GM12878 (cell line): ENCODE data around the gene CRB2. TPM values are rescaled to one million over a fixed set of nuclear protein-coding genes. Genes with fewer than 3 reads are reported as not detected.

Experiments used
- ATAC-seq: fragments of 200-7000 bp; cut with Tn5 transposase; 3 replicates; pipeline ENCODE4 v1.9.1; 2020; ENCODE audit warnings: mild to moderate bottlenecking, moderate library complexity
- BruUV-seq: library from RNA; stranded (reverse); fragments of 400-500 nt; replicated peaks from 2 replicates; lab custom pipeline; 2021; lab: Mats Ljungman, UMichigan
- CTCF ChIA-PET: fragments of 300-600 bp; sonication (Branson Sonifier 250); formaldehyde crosslinking; extraction: SDS; loops from one replicate; lab custom pipeline; 2021; ENCODE audit warnings: inconsistent platforms; lab: Yijun Ruan, JAX
- POLR2A ChIA-PET: fragments of 350-600 bp; formaldehyde crosslinking; extraction: SDS; loops from one replicate; lab custom pipeline; 2021; ENCODE audit warnings: inconsistent platforms; lab: Charles Lee
- RAD21 ChIA-PET: fragments of 300-600 bp; sonication (Branson Sonifier 250); formaldehyde crosslinking; loops from one replicate; lab custom pipeline; 2023; ENCODE audit warnings: antibody characterized with exemption; ENCODE audit not compliant: unreplicated experiment; lab: Charles Lee
- SMC1A ChIA-PET: fragments of 300-600 bp; sonication (Branson Sonifier 250); formaldehyde crosslinking; loops from one replicate; lab custom pipeline; 2023; ENCODE audit not compliant: unreplicated experiment, uncharacterized antibody; lab: Charles Lee
- DNase-seq: peaks from one replicate; pipeline ENCODE4 v3.0.0-alpha.2; 2011; ENCODE audit warnings: low read depth, low spot score
- FAIRE-seq: peaks from 3 replicates; lab custom pipeline; 2011; peaks lifted over from hg19 to GRCh38; lab: Jason Lieb, UNC
- H2AFZ ChIP-seq: 2 replicates; pipeline ENCODE4 v1.6.0; 2011; ENCODE audit warnings: low read depth, low read length, control low read depth; ENCODE audit not compliant: control insufficient read depth
- H3K27ac ChIP-seq: 2 replicates; pipeline ENCODE4 v1.5.1; 2011; ENCODE audit warnings: control low read depth; ENCODE audit not compliant: control insufficient read depth, insufficient read depth
- H3K27me3 ChIP-seq, 2 experiments: replicated peaks in 1 of 2; 2 replicates each; pipeline versions ENCODE4 v1.6.0 to v1.6.1; 2011; ENCODE audit warnings: low read length in 1 of 2; ENCODE audit not compliant: control insufficient read depth in 2 of 2, insufficient read depth in 2 of 2
- H3K36me3 ChIP-seq, 2 experiments: 2 replicates each; pipeline ENCODE4 v1.5.1; 2011; ENCODE audit warnings: low read length in 1 of 2; ENCODE audit not compliant: control insufficient read depth in 2 of 2, insufficient read depth in 2 of 2
- H3K4me1 ChIP-seq: 2 replicates; pipeline ENCODE4 v1.6.1; 2011; ENCODE audit warnings: mild to moderate bottlenecking, low read length, moderate library complexity, mixed read lengths; ENCODE audit not compliant: control insufficient read depth, insufficient read depth
- H3K4me2 ChIP-seq: 2 replicates; pipeline ENCODE4 v1.6.0; 2011; ENCODE audit warnings: control low read depth; ENCODE audit not compliant: control insufficient read depth, insufficient read depth
- H3K4me3 ChIP-seq: fragments of 200-600 bp; sonication (generic); 2 replicates; pipeline ENCODE4 v1.5.1; 2016
- H3K79me2 ChIP-seq: 2 replicates; pipeline ENCODE4 v1.6.0; 2011; ENCODE audit warnings: low read length; ENCODE audit not compliant: control insufficient read depth, insufficient read depth
- H3K9ac ChIP-seq: 2 replicates; pipeline ENCODE4 v1.8.0; 2011; ENCODE audit warnings: low read length, control low read depth, mixed read lengths; ENCODE audit not compliant: control insufficient read depth, insufficient read depth
- H3K9me3 ChIP-seq: replicated peaks from 3 replicates; pipeline ENCODE4 v1.5.1; 2011; ENCODE audit warnings: mild to moderate bottlenecking, low read length; ENCODE audit not compliant: control insufficient read depth, insufficient read depth
- H4K20me1 ChIP-seq: 2 replicates; pipeline ENCODE4 v1.6.0; 2011; ENCODE audit not compliant: control insufficient read depth, insufficient read depth
- CBX3 ChIP-seq: fragments of 200-600 bp; sonication (generic); IDR thresholded peaks from 2 replicates; pipeline ENCODE4 v1.6.1; 2016; ENCODE audit warnings: low read depth, borderline replicate concordance
- CREM ChIP-seq: IDR thresholded peaks from 2 replicates; pipeline ENCODE4 v1.6.1; 2014; ENCODE audit warnings: antibody characterized with exemption, low read depth
- ETV6 ChIP-seq, 2 experiments: fragments of 450-650 bp in 1 of 2; IDR thresholded peaks in 1 of 2; conservative IDR thresholded peaks in 1 of 2; 2 replicates each; pipeline ENCODE4 v1.6.1; 2014; ENCODE audit warnings: antibody characterized with exemption in 1 of 2, borderline replicate concordance in 1 of 2, low read depth in 1 of 2, mild to moderate bottlenecking in 1 of 2, moderate library complexity in 1 of 2
- NFYB ChIP-seq: IDR thresholded peaks from 2 replicates; pipeline ENCODE4 v1.6.1; 2011; ENCODE audit warnings: low read depth, mild to moderate bottlenecking, low read length, improper control_type of control experiment, moderate library complexity; ENCODE audit not compliant: insufficient read depth
- WGBS: methylation state at CpG from one replicate; pipeline ENCODE4 v1.1.6; 2016; ENCODE audit warnings: low lambda C conversion rate; ENCODE audit not compliant: insufficient replicate concordance, insufficient coverage; ENCODE audit errors: missing lambda C conversion rate; 5-methylcytosine and 5-hydroxymethylcytosine counted together
- in situ Hi-C: fragments of 300-500 bp; cut with MboI; formaldehyde crosslinking; loops from 9 replicates; pipeline ENCODE4 v1.14.3; 2018; ENCODE audit warnings: mixed read lengths
- intact Hi-C: fragments of 100-400 bp; cut with micrococcal nuclease; formaldehyde crosslinking; loops from one replicate; pipeline ENCODE4 v1.14.2; 2022; ENCODE audit not compliant: unreplicated experiment
- polyA plus RNA-seq, 11 experiments: library from polyadenylated mRNA; depleted of rRNA in 4 of 11; unstranded in 6 of 11; stranded (reverse) in 5 of 11; fragments of >200 nt; fragmentation: Nextera tagmentation in 4 of 11; fragmentation: Illumina TruSeq in 1 of 11; extraction: Ambion mirVana in 4 of 11; extraction: Trizol in 1 of 11; gene quantifications; 1 replicate in 1 of 11; 2 replicates in 10 of 11; pipeline versions ENCODE4 v1.2.1 to v1.2.3, GENCODE V29; 2011 to 2016; ENCODE audit warnings: inconsistent platforms in 2 of 11, missing spikeins in 2 of 11, low read depth in 1 of 11
- total RNA-seq, 4 experiments: library from RNA; depleted of rRNA in 3 of 4; stranded (reverse); fragments of >200 nt in 3 of 4; fragmentation: Illumina TruSeq in 1 of 4; extraction: Trizol in 1 of 4; gene quantifications; 2 replicates each; pipeline versions ENCODE4 v1.2.1 to v1.2.3, GENCODE V29; 2013 to 2021
- TF ChIP-seq, protein P1 (sequence below): fragments of 450-650 bp; IDR thresholded peaks from 2 replicates; pipeline ENCODE4 v1.6.1; 2017; ENCODE audit warnings: mild to moderate bottlenecking
- TF ChIP-seq, protein P2 (sequence below): fragments of 450-650 bp; IDR thresholded peaks from 2 replicates; pipeline ENCODE4 v1.6.1; 2016; ENCODE audit warnings: mild to moderate bottlenecking, moderate library complexity, borderline replicate concordance
- TF ChIP-seq, protein P3 (sequence below): fragments of 450-650 bp; IDR thresholded peaks from 2 replicates; pipeline ENCODE4 v1.6.1; 2017; ENCODE audit warnings: mild to moderate bottlenecking, moderate library complexity

Gene CRB2
- total and polyA plus RNA-seq, 10 of the 15 experiments (the other 5 are each of a cell fraction or from before 2014, with no cell fraction given), result 0.01 to 0.80 (median 0.23) TPM; not detected in 3

DNA sequence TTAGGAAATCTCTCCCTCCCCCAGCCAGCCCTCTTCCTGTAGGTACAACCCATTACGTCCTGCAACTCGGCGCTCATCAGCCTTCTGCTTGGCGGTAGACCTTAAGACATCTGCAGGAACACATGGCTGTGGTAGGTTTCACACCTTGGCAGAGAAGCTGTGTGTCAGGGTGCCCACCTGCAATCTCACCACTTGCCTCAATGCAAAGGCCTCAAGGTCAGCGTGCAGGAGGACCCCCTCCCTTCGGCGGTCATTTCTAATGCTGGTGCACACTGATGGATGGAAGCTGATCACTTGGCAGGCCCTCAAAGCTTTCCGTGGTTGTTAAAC lies 67.3 kb downstream of the CRB2 start:
- no peak for ATAC-seq
- POLR2A ChIA-PET, result no interaction called here

More for the DNA sequence above, 67.3 kb downstream of the CRB2 start:
- DNase-seq, result no peak
- no peaks in the 10 kb centered on the region for H4K20me1 ChIP-seq
- H3K79me2 ChIP-seq, result no peaks in the 10 kb centered on the region
- no peak for FAIRE-seq
- CTCF ChIA-PET, result no interaction called here
- no peak overlapping the region for H3K27ac ChIP-seq
- peaks cover 11% of the 10 kb centered on the region for H3K4me1 ChIP-seq
- in situ Hi-C loops (no loop called here), intact Hi-C loops (no loop called here)
- RAD21 ChIA-PET, result no interaction called here
- H2AFZ ChIP-seq, result no peak overlapping the region
- H3K27me3 ChIP-seq, result no peaks in the 10 kb centered on the region
- H3K4me3 ChIP-seq, result no peak overlapping the region
- SMC1A ChIA-PET, result no interaction called here
- BruUV-seq, result no TSS peak
- no peak overlapping the region for H3K9ac ChIP-seq
- TF ChIP-seq CBX3, result no peak
- TF ChIP-seq, protein P1, sequence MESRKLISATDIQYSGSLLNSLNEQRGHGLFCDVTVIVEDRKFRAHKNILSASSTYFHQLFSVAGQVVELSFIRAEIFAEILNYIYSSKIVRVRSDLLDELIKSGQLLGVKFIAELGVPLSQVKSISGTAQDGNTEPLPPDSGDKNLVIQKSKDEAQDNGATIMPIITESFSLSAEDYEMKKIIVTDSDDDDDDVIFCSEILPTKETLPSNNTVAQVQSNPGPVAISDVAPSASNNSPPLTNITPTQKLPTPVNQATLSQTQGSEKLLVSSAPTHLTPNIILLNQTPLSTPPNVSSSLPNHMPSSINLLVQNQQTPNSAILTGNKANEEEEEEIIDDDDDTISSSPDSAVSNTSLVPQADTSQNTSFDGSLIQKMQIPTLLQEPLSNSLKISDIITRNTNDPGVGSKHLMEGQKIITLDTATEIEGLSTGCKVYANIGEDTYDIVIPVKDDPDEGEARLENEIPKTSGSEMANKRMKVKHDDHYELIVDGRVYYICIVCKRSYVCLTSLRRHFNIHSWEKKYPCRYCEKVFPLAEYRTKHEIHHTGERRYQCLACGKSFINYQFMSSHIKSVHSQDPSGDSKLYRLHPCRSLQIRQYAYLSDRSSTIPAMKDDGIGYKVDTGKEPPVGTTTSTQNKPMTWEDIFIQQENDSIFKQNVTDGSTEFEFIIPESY, result no peak
- no peak for TF ChIP-seq NFYB
- TF ChIP-seq, protein P2, sequence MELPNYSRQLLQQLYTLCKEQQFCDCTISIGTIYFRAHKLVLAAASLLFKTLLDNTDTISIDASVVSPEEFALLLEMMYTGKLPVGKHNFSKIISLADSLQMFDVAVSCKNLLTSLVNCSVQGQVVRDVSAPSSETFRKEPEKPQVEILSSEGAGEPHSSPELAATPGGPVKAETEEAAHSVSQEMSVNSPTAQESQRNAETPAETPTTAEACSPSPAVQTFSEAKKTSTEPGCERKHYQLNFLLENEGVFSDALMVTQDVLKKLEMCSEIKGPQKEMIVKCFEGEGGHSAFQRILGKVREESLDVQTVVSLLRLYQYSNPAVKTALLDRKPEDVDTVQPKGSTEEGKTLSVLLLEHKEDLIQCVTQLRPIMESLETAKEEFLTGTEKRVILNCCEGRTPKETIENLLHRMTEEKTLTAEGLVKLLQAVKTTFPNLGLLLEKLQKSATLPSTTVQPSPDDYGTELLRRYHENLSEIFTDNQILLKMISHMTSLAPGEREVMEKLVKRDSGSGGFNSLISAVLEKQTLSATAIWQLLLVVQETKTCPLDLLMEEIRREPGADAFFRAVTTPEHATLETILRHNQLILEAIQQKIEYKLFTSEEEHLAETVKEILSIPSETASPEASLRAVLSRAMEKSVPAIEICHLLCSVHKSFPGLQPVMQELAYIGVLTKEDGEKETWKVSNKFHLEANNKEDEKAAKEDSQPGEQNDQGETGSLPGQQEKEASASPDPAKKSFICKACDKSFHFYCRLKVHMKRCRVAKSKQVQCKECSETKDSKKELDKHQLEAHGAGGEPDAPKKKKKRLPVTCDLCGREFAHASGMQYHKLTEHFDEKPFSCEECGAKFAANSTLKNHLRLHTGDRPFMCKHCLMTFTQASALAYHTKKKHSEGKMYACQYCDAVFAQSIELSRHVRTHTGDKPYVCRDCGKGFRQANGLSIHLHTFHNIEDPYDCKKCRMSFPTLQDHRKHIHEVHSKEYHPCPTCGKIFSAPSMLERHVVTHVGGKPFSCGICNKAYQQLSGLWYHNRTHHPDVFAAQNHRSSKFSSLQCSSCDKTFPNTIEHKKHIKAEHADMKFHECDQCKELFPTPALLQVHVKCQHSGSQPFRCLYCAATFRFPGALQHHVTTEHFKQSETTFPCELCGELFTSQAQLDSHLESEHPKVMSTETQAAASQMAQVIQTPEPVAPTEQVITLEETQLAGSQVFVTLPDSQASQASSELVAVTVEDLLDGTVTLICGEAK, result no peak
- no peak for TF ChIP-seq CREM
- TF ChIP-seq ETV6 (conservative IDR thresholded peaks at IDR 0.05 in 1 of 2, IDR thresholded peaks at IDR 0.05 in 1 of 2; ENCODE audit: borderline replicate concordance in 1 of 2, low read depth in 1 of 2), result no peak
- TF ChIP-seq, protein P3, sequence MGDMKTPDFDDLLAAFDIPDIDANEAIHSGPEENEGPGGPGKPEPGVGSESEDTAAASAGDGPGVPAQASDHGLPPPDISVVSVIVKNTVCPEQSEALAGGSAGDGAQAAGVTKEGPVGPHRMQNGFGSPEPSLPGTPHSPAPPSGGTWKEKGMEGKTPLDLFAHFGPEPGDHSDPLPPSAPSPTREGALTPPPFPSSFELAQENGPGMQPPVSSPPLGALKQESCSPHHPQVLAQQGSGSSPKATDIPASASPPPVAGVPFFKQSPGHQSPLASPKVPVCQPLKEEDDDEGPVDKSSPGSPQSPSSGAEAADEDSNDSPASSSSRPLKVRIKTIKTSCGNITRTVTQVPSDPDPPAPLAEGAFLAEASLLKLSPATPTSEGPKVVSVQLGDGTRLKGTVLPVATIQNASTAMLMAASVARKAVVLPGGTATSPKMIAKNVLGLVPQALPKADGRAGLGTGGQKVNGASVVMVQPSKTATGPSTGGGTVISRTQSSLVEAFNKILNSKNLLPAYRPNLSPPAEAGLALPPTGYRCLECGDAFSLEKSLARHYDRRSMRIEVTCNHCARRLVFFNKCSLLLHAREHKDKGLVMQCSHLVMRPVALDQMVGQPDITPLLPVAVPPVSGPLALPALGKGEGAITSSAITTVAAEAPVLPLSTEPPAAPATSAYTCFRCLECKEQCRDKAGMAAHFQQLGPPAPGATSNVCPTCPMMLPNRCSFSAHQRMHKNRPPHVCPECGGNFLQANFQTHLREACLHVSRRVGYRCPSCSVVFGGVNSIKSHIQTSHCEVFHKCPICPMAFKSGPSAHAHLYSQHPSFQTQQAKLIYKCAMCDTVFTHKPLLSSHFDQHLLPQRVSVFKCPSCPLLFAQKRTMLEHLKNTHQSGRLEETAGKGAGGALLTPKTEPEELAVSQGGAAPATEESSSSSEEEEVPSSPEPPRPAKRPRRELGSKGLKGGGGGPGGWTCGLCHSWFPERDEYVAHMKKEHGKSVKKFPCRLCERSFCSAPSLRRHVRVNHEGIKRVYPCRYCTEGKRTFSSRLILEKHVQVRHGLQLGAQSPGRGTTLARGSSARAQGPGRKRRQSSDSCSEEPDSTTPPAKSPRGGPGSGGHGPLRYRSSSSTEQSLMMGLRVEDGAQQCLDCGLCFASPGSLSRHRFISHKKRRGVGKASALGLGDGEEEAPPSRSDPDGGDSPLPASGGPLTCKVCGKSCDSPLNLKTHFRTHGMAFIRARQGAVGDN, result no peak
- TF ChIP-seq, all 136 proteins: peak for 0
- Histone ChIP-seq H3K36me3 (peaks cover 6 to 7% of the 10 kb centered on the region in 2 experiments; a peak in 2 of 4 replicates), H3K9me3 (no peaks in the 10 kb centered on the region), H3K4me2 (no peak overlapping the region)
- 97% methylated on average over 8 of the region's 8 CpGs for WGBS
